HepG2 (cell line): ENCODE results near the gene PTPRN. TPM values are rescaled to one million over a fixed set of nuclear protein-coding genes. Genes with fewer than 3 reads are reported as not detected.
A peak's percentile ranks its signal among the peaks of the same experiment; 100 is the strongest.

Source experiments
- CSRNP1 ChIP-seq: sonication (generic); formaldehyde crosslinking; IDR thresholded peaks from 2 replicates; pipeline ENCODE4 v1.8.1; 2023; ENCODE audit warnings: mild to moderate bottlenecking, missing genetic modification reagents
- GLI4 ChIP-seq: sonication (generic); formaldehyde crosslinking; IDR thresholded peaks from 2 replicates; pipeline ENCODE4 v1.5.1; 2020; ENCODE audit warnings: missing genetic modification reagents, mild to moderate bottlenecking, moderate library complexity, borderline replicate concordance
- POLR2G ChIP-seq: fragments of 200-400 bp; formaldehyde crosslinking; IDR thresholded peaks from 2 replicates; pipeline ENCODE4 v1.6.1; 2018; ENCODE audit warnings: mild to moderate bottlenecking, low read depth, low read length, moderate library complexity
- SNRNP70 ChIP-seq: fragments of 200-400 bp; formaldehyde crosslinking; IDR thresholded peaks from 2 replicates; pipeline ENCODE4 v1.6.1; 2017; ENCODE audit warnings: mild to moderate bottlenecking, low read depth, low read length, moderate library complexity
- ZBTB4 ChIP-seq: sonication (generic); formaldehyde crosslinking; IDR thresholded peaks from 2 replicates; pipeline ENCODE4 v1.4.0; 2020; ENCODE audit warnings: missing genetic modification reagents, mild to moderate bottlenecking, borderline replicate concordance
- ZHX2 ChIP-seq, 2 experiments: sonication (generic) in 1 of 2; formaldehyde crosslinking in 1 of 2; IDR thresholded peaks; 2 replicates each; pipeline versions ENCODE4 v1.6.1 to v1.9.0; 2014 to 2022; ENCODE audit warnings: antibody characterized with exemption in 1 of 2, borderline replicate concordance in 1 of 2, inconsistent platforms in 1 of 2, low read depth in 1 of 2, missing genetic modification reagents in 1 of 2
- ZNF136 ChIP-seq: sonication (generic); formaldehyde crosslinking; IDR thresholded peaks from 2 replicates; pipeline ENCODE4 v1.8.1; 2022; ENCODE audit warnings: low read depth, mild to moderate bottlenecking, moderate library complexity, missing genetic modification reagents
- ZNF281 ChIP-seq: sonication (generic); formaldehyde crosslinking; IDR thresholded peaks from 2 replicates; pipeline ENCODE4 v1.4.0; 2020; ENCODE audit warnings: missing genetic modification reagents, borderline replicate concordance
- ZNF343 ChIP-seq: sonication (generic); formaldehyde crosslinking; IDR thresholded peaks from 2 replicates; pipeline ENCODE4 v1.4.0; 2020; ENCODE audit warnings: mild to moderate bottlenecking, missing genetic modification reagents
- ZNF562 ChIP-seq: sonication (generic); formaldehyde crosslinking; IDR thresholded peaks from 2 replicates; pipeline ENCODE4 v1.8.0; 2022; ENCODE audit warnings: missing genetic modification reagents, borderline replicate concordance
- ZNF589 ChIP-seq: sonication (generic); formaldehyde crosslinking; conservative IDR thresholded peaks from 2 replicates; pipeline ENCODE4 v1.8.0; 2022; ENCODE audit warnings: mild to moderate bottlenecking, moderate library complexity, missing genetic modification reagents
- ZNF83 ChIP-seq: sonication (generic); formaldehyde crosslinking; IDR thresholded peaks from 2 replicates; pipeline ENCODE4 v1.4.0; 2020; ENCODE audit warnings: missing genetic modification reagents, mild to moderate bottlenecking, borderline replicate concordance
- polyA plus RNA-seq, 8 experiments: library from polyadenylated mRNA; depleted of rRNA in 3 of 8; stranded (reverse) in 7 of 8; unstranded in 1 of 8; fragments of >200 nt; fragmentation: Illumina TruSeq in 4 of 8; extraction: Trizol in 4 of 8; gene quantifications; 2 replicates each; pipeline versions ENCODE4 v1.2.1 to v1.2.3, GENCODE V29; 2011 to 2016; ENCODE audit warnings: low read depth in 4 of 8, missing spikeins in 1 of 8, mixed read lengths in 1 of 8; ENCODE audit not compliant: insufficient read depth in 1 of 8
- total RNA-seq, 5 experiments: library from RNA; depleted of rRNA; stranded (reverse); fragments of >200 nt; fragmentation: Illumina TruSeq; extraction: Trizol; gene quantifications; 2 replicates each; pipeline ENCODE4 v1.2.3, GENCODE V29; 2016; ENCODE audit warnings: low read depth in 1 of 5

Gene PTPRN
- total and polyA plus RNA-seq, 2 of the 13 experiments (the other 11 are each of a cell fraction or from before 2014, with no cell fraction given), result 0.26 TPM; not detected in 1

GRCh38 chr2:219308142-219309101 is 779 bp downstream of the PTPRN start (continued):
- TF ChIP-seq CSRNP1 (CRISPR knock-in tag) (peak; percentile 92; the same call in 1 of the 2 replicates), ZNF343 (CRISPR knock-in tag) (peak; percentile 92; the same call in 1 of the 2 replicates), ZNF281 (CRISPR knock-in tag) (peak; percentile 84; the same call in 1 of the 2 replicates), POLR2G (no peak), ZNF83 (peak; percentile 93; the same call in 1 of the 2 replicates), SNRNP70 (no peak), ZNF562 (CRISPR knock-in tag) (no peak), ZNF589 (CRISPR knock-in tag) (peak; percentile 98), GLI4 (CRISPR knock-in tag) (no peak), ZBTB4 (CRISPR knock-in tag) (peak; percentile 82; the same call in 1 of the 2 replicates), ZHX2 (IDR thresholded peaks at IDR 0.05; ENCODE audit: low read depth) (no peak), ZHX2 (CRISPR knock-in tag; IDR thresholded peaks at IDR 0.05; ENCODE audit: borderline replicate concordance) (peak; percentile 99), ZNF136 (no peak)
